Nephron progenitor cell (in vitro differentiated cells): ENCODE results near the gene STK11.
A peak's percentile ranks its signal among the peaks of the same experiment; 100 is the strongest.

Source experiments
- DNase-seq: peaks from one replicate; pipeline ENCODE4 v3.0.0; 2021
- H3K27ac Mint-ChIP-seq: 2 replicates; pipeline ENCODE4 v1.8.0; 2021; ENCODE audit warnings: mild to moderate bottlenecking, moderate library complexity, mixed read lengths
- H3K27me3 Mint-ChIP-seq: 2 replicates; pipeline ENCODE4 v1.8.0; 2021; ENCODE audit warnings: mild to moderate bottlenecking, low read depth, mixed read lengths; ENCODE audit not compliant: poor library complexity
- H3K36me3 Mint-ChIP-seq: 2 replicates; pipeline ENCODE4 v1.8.0; 2021; ENCODE audit warnings: low read depth, mixed read lengths
- H3K4me1 Mint-ChIP-seq: 2 replicates; pipeline ENCODE4 v1.8.0; 2021; ENCODE audit warnings: mixed read lengths
- H3K4me3 Mint-ChIP-seq: 2 replicates; pipeline ENCODE4 v1.8.0; 2021; ENCODE audit warnings: mild to moderate bottlenecking, moderate library complexity, mixed read lengths
- H3K9me3 Mint-ChIP-seq: 2 replicates; pipeline ENCODE4 v1.8.0; 2021; ENCODE audit warnings: mild to moderate bottlenecking, moderate library complexity, mixed read lengths
- TF ChIP-seq, protein P1 (sequence below): fragments of 200-600 bp; sonication (generic); IDR thresholded peaks from 2 replicates; pipeline ENCODE4 v1.5.0; 2021; ENCODE audit warnings: antibody characterized with exemption

Gene STK11

GRCh38 chr19:1277061-1277460 lies 71.5 kb downstream of the STK11 start:
- Mint-ChIP-seq H3K36me3 (peaks cover 22% of the 10 kb centered on the region), H3K4me3 (peak overlapping the region; percentile 74), H3K4me1 (peaks cover 42% of the 10 kb centered on the region), H3K27ac (peak overlapping the region; percentile 95), H3K9me3 (no peaks in the 10 kb centered on the region), H3K27me3 (peaks cover 7% of the 10 kb centered on the region)
- DNase-seq = no peak
- TF ChIP-seq, protein P1, sequence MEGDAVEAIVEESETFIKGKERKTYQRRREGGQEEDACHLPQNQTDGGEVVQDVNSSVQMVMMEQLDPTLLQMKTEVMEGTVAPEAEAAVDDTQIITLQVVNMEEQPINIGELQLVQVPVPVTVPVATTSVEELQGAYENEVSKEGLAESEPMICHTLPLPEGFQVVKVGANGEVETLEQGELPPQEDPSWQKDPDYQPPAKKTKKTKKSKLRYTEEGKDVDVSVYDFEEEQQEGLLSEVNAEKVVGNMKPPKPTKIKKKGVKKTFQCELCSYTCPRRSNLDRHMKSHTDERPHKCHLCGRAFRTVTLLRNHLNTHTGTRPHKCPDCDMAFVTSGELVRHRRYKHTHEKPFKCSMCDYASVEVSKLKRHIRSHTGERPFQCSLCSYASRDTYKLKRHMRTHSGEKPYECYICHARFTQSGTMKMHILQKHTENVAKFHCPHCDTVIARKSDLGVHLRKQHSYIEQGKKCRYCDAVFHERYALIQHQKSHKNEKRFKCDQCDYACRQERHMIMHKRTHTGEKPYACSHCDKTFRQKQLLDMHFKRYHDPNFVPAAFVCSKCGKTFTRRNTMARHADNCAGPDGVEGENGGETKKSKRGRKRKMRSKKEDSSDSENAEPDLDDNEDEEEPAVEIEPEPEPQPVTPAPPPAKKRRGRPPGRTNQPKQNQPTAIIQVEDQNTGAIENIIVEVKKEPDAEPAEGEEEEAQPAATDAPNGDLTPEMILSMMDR = no peak
